ENCODE data around the gene FMN1. TPM values are rescaled to one million over a fixed set of nuclear protein-coding genes. Genes with fewer than 3 reads are reported as not detected.

Gene FMN1
- total RNA-seq, 1 experiment from 2014 or later = 3.9 TPM

- Histone ChIP-seq H3K27ac (ENCODE audit: low read length) (peak overlapping the region; percentile 78), H3K36me3 (ENCODE audit: control insufficient read depth, insufficient read depth, low read length) (no peaks in the 10 kb centered on the region), H3K27me3 (ENCODE audit: control insufficient read depth, insufficient read depth, low read length) (no peaks in the 10 kb centered on the region), H3K4me3 (ENCODE audit: low read depth in 2 of 2, low read length in 2 of 2) (no peak overlapping the region), H3K4me1 (ENCODE audit: control insufficient read depth, insufficient read depth, low read length) (peaks cover 4% of the 10 kb centered on the region), H3K9me3 (ENCODE audit: control insufficient read depth, insufficient read depth, low read depth, low read length) (no peaks in the 10 kb centered on the region)
- TF ChIP-seq REST (IDR thresholded peaks at IDR 0.05; ENCODE audit: insufficient read depth in 1 of 2, low read depth in 2 of 2, low read length in 1 of 2) (no peak), CTCF (IDR thresholded peaks at IDR 0.05) (no peak), POLR2AphosphoS5 (IDR thresholded peaks at IDR 0.05; ENCODE audit: low read depth, low read length) (no peak), TCF7L2 (IDR thresholded peaks at IDR 0.05; ENCODE audit: low read depth, low read length) (no peak), SIN3A (IDR thresholded peaks at IDR 0.05; ENCODE audit: borderline replicate concordance, insufficient read depth, low read depth, low read length) (no peak)
- intact Hi-C loops (cut with micrococcal nuclease; ENCODE audit: unreplicated experiment) = no loop called here
- in situ Hi-C loops (cut with HindIII; ENCODE audit: low pct_unique_long_range_greater_than_20kb, low sequenced_read_pairs) = no loop called here
- no peak for DNase-seq (ENCODE audit: low read depth, low spot score)
- ChIA-PET CTCF (no interaction called here), POLR2A (no interaction called here)
- ATAC-seq = no peak
- no TSS peak for BruUV-seq (replicated peaks)
Measured at GRCh38 chr15:33115191-33115861, 79.2 kb downstream of the FMN1 start.

GRCh38 chr15:33114374-33114717 is 80.2 kb downstream of the FMN1 start:
- peaks cover 4% of the 10 kb centered on the region for H3K4me1 ChIP-seq (ENCODE audit: control insufficient read depth, insufficient read depth, low read length)
- CTCF ChIA-PET = no interaction called here
- peak overlapping the region; percentile 78 for H3K27ac ChIP-seq (ENCODE audit: low read length)
- intact Hi-C loops (cut with micrococcal nuclease; ENCODE audit: unreplicated experiment) (no loop called here), in situ Hi-C loops (cut with HindIII; ENCODE audit: low pct_unique_long_range_greater_than_20kb, low sequenced_read_pairs) (no loop called here)
- POLR2A ChIA-PET = no interaction called here
- no peaks in the 10 kb centered on the region for H3K9me3 ChIP-seq (ENCODE audit: control insufficient read depth, insufficient read depth, low read depth, low read length)
- ATAC-seq = peak; percentile 56
- no peaks in the 10 kb centered on the region; the same call in 1 of the 2 replicates for H3K36me3 ChIP-seq (ENCODE audit: control insufficient read depth, insufficient read depth, low read length)
- TF ChIP-seq SIN3A (IDR thresholded peaks at IDR 0.05; ENCODE audit: borderline replicate concordance, insufficient read depth, low read depth, low read length) = no peak
- no peak for TF ChIP-seq CTCF (IDR thresholded peaks at IDR 0.05)
- no peaks in the 10 kb centered on the region for H3K27me3 ChIP-seq (ENCODE audit: control insufficient read depth, insufficient read depth, low read length)
- DNase-seq (ENCODE audit: low read depth, low spot score) = no peak
- H3K4me3 ChIP-seq (ENCODE audit: low read depth in 2 of 2, low read length in 2 of 2) = peak overlapping the region; percentile 30 to 36; a peak in 3 of 4 replicates
- no TSS peak for BruUV-seq (replicated peaks)
